ENCODE results near the gene CABCOCO1. TPM values are rescaled to one million over a fixed set of nuclear protein-coding genes. Genes with fewer than 3 reads are reported as not detected.

Gene CABCOCO1
- total and polyA plus RNA-seq, 9 donors, result 0.12 to 1.0 (median 0.25) TPM; not detected in 1

GRCh38 chr10:61793760-61794703 lies 131.3 kb downstream of the CABCOCO1 start:
- no peaks in the 10 kb centered on the region for H3K4me1 ChIP-seq (ENCODE audit: control insufficient read depth, insufficient read depth, low read length)
- no peaks in the 10 kb centered on the region for H3K36me3 ChIP-seq (ENCODE audit: control insufficient read depth, insufficient read depth, low read length)
- DNase-seq, result peak; percentile 50
- WGBS (ENCODE audit: insufficient coverage), result 70% methylated on average over 2 of the region's 5 CpGs
- H3K27me3 ChIP-seq (ENCODE audit: control insufficient read depth, insufficient read depth, low read length), result no peaks in the 10 kb centered on the region
- H3K9me3 ChIP-seq (replicated peaks; ENCODE audit: control insufficient read depth, low read depth, low read length), result no peaks in the 10 kb centered on the region
- no peak overlapping the region for H3K27ac ChIP-seq (ENCODE audit: low read length)
- no peak overlapping the region for H3K4me3 ChIP-seq (ENCODE audit: low read length)

GRCh38 chr10:61795147-61795546 lies 132.4 kb downstream of the CABCOCO1 start:
- no peaks in the 10 kb centered on the region for H3K27me3 ChIP-seq (ENCODE audit: control insufficient read depth, insufficient read depth, low read length)
- H3K36me3 ChIP-seq (ENCODE audit: control insufficient read depth, insufficient read depth, low read length), result no peaks in the 10 kb centered on the region
- WGBS (ENCODE audit: insufficient coverage), result 94% methylated on average over 2 of the region's 2 CpGs
- DNase-seq, result no peak
- H3K9me3 ChIP-seq (replicated peaks; ENCODE audit: control insufficient read depth, low read depth, low read length), result no peaks in the 10 kb centered on the region
- no peak overlapping the region for H3K4me3 ChIP-seq (ENCODE audit: low read length)
- H3K4me1 ChIP-seq (ENCODE audit: control insufficient read depth, insufficient read depth, low read length), result no peaks in the 10 kb centered on the region
- no peak overlapping the region for H3K27ac ChIP-seq (ENCODE audit: low read length)

- no peak overlapping the region for H3K4me3 ChIP-seq (ENCODE audit: low read length)
- no peaks in the 10 kb centered on the region for H3K9me3 ChIP-seq (replicated peaks; ENCODE audit: control insufficient read depth, low read depth, low read length)
- no peaks in the 10 kb centered on the region for H3K36me3 ChIP-seq (ENCODE audit: control insufficient read depth, insufficient read depth, low read length)
- H3K4me1 ChIP-seq (ENCODE audit: control insufficient read depth, insufficient read depth, low read length), result no peaks in the 10 kb centered on the region
- WGBS (ENCODE audit: insufficient coverage), result 80% methylated on average over 3 of the region's 3 CpGs
- no peaks in the 10 kb centered on the region for H3K27me3 ChIP-seq (ENCODE audit: control insufficient read depth, insufficient read depth, low read length)
- H3K27ac ChIP-seq (ENCODE audit: low read length), result no peak overlapping the region
- no peak for DNase-seq
Observed at GRCh38 chr10:61795551-61795950, 132.8 kb downstream of the CABCOCO1 start.

- DNase-seq, result no peak
- Histone ChIP-seq H3K4me1 (ENCODE audit: control insufficient read depth, insufficient read depth, low read length) (no peaks in the 10 kb centered on the region), H3K9me3 (replicated peaks; ENCODE audit: control insufficient read depth, low read depth, low read length) (no peaks in the 10 kb centered on the region), H3K4me3 (ENCODE audit: low read length) (no peak overlapping the region), H3K27ac (ENCODE audit: low read length) (no peak overlapping the region), H3K27me3 (ENCODE audit: control insufficient read depth, insufficient read depth, low read length) (no peaks in the 10 kb centered on the region), H3K36me3 (ENCODE audit: control insufficient read depth, insufficient read depth, low read length) (no peaks in the 10 kb centered on the region)
- no CpG with 5 or more reads among the region's 1 CpG for WGBS (ENCODE audit: insufficient coverage)
Observed at GRCh38 chr10:61796785-61797184, 134.1 kb downstream of the CABCOCO1 start.

- no peak for DNase-seq
- Histone ChIP-seq H3K36me3 (ENCODE audit: control insufficient read depth, insufficient read depth, low read length) (no peaks in the 10 kb centered on the region), H3K9me3 (replicated peaks; ENCODE audit: control insufficient read depth, low read depth, low read length) (no peaks in the 10 kb centered on the region), H3K27ac (ENCODE audit: low read length) (no peak overlapping the region), H3K4me3 (ENCODE audit: low read length) (no peak overlapping the region), H3K4me1 (ENCODE audit: control insufficient read depth, insufficient read depth, low read length) (no peaks in the 10 kb centered on the region), H3K27me3 (ENCODE audit: control insufficient read depth, insufficient read depth, low read length) (no peaks in the 10 kb centered on the region)
- WGBS (ENCODE audit: insufficient coverage), result 95% methylated on average over 4 of the region's 17 CpGs
Observed at GRCh38 chr10:61797304-61798153, 134.8 kb downstream of the CABCOCO1 start.

GRCh38 chr10:61798713-61799112 lies 136.0 kb downstream of the CABCOCO1 start:
- no peaks in the 10 kb centered on the region for H3K27me3 ChIP-seq (ENCODE audit: control insufficient read depth, insufficient read depth, low read length)
- DNase-seq, result no peak
- no peaks in the 10 kb centered on the region for H3K36me3 ChIP-seq (ENCODE audit: control insufficient read depth, insufficient read depth, low read length)
- no peak overlapping the region for H3K4me3 ChIP-seq (ENCODE audit: low read length)
- no peaks in the 10 kb centered on the region for H3K9me3 ChIP-seq (replicated peaks; ENCODE audit: control insufficient read depth, low read depth, low read length)
- H3K4me1 ChIP-seq (ENCODE audit: control insufficient read depth, insufficient read depth, low read length), result no peaks in the 10 kb centered on the region
- no peak overlapping the region for H3K27ac ChIP-seq (ENCODE audit: low read length)

- no peaks in the 10 kb centered on the region for H3K9me3 ChIP-seq (replicated peaks; ENCODE audit: control insufficient read depth, low read depth, low read length)
- H3K4me1 ChIP-seq (ENCODE audit: control insufficient read depth, insufficient read depth, low read length), result no peaks in the 10 kb centered on the region
- no peak for DNase-seq
- no peaks in the 10 kb centered on the region for H3K36me3 ChIP-seq (ENCODE audit: control insufficient read depth, insufficient read depth, low read length)
- WGBS (ENCODE audit: insufficient coverage), result no CpG with 5 or more reads among the region's 5 CpGs
- no peaks in the 10 kb centered on the region for H3K27me3 ChIP-seq (ENCODE audit: control insufficient read depth, insufficient read depth, low read length)
- no peak overlapping the region for H3K4me3 ChIP-seq (ENCODE audit: low read length)
- H3K27ac ChIP-seq (ENCODE audit: low read length), result no peak overlapping the region
Observed at GRCh38 chr10:61801484-61801883, 138.8 kb downstream of the CABCOCO1 start.

GRCh38 chr10:61803269-61803668 lies 140.5 kb downstream of the CABCOCO1 start:
- WGBS (ENCODE audit: insufficient coverage), result 92% methylated on average over 2 of the region's 3 CpGs

GRCh38 chr10:61804414-61804813 lies 141.7 kb downstream of the CABCOCO1 start:
- WGBS (ENCODE audit: insufficient coverage), result no CpG with 5 or more reads among the region's 1 CpG
- Histone ChIP-seq H3K4me1 (ENCODE audit: control insufficient read depth, insufficient read depth, low read length) (no peaks in the 10 kb centered on the region), H3K27ac (ENCODE audit: low read length) (no peak overlapping the region), H3K36me3 (ENCODE audit: control insufficient read depth, insufficient read depth, low read length) (no peaks in the 10 kb centered on the region), H3K9me3 (replicated peaks; ENCODE audit: control insufficient read depth, low read depth, low read length) (no peaks in the 10 kb centered on the region), H3K4me3 (ENCODE audit: low read length) (no peak overlapping the region), H3K27me3 (ENCODE audit: control insufficient read depth, insufficient read depth, low read length) (no peaks in the 10 kb centered on the region)
- DNase-seq, result no peak

More at GRCh38 chr10:61803269-61803668, 140.5 kb downstream of the CABCOCO1 start:
- Histone ChIP-seq H3K27ac (ENCODE audit: low read length) (no peak overlapping the region), H3K9me3 (replicated peaks; ENCODE audit: control insufficient read depth, low read depth, low read length) (no peaks in the 10 kb centered on the region), H3K27me3 (ENCODE audit: control insufficient read depth, insufficient read depth, low read length) (no peaks in the 10 kb centered on the region), H3K4me1 (ENCODE audit: control insufficient read depth, insufficient read depth, low read length) (no peaks in the 10 kb centered on the region), H3K4me3 (ENCODE audit: low read length) (no peak overlapping the region), H3K36me3 (ENCODE audit: control insufficient read depth, insufficient read depth, low read length) (no peaks in the 10 kb centered on the region)
- DNase-seq, result no peak

- no peak overlapping the region for H3K27ac ChIP-seq (ENCODE audit: low read length)
- no peaks in the 10 kb centered on the region for H3K9me3 ChIP-seq (replicated peaks; ENCODE audit: control insufficient read depth, low read depth, low read length)
- H3K36me3 ChIP-seq (ENCODE audit: control insufficient read depth, insufficient read depth, low read length), result no peaks in the 10 kb centered on the region
- no peaks in the 10 kb centered on the region for H3K27me3 ChIP-seq (ENCODE audit: control insufficient read depth, insufficient read depth, low read length)
- no peak for DNase-seq
- no peak overlapping the region for H3K4me3 ChIP-seq (ENCODE audit: low read length)
- H3K4me1 ChIP-seq (ENCODE audit: control insufficient read depth, insufficient read depth, low read length), result no peaks in the 10 kb centered on the region
- 100% methylated on average over 1 of the region's 3 CpGs for WGBS (ENCODE audit: insufficient coverage)
Observed at GRCh38 chr10:61805091-61805490, 142.4 kb downstream of the CABCOCO1 start.

Measured in muscle of leg (tissue), 11 donors.